GM19035 (cell line): Measurements from ENCODE around the gene SPATA18.
A peak's percentile ranks its signal among the peaks of the same experiment; 100 is the strongest.

Source experiments
- ATAC-seq: cut with Tn5 transposase; IDR thresholded peaks from one replicate; pipeline ENCODE4 v1.9.1; 2021; ENCODE audit not compliant: unreplicated experiment

The SPATA18 gene, protein sequence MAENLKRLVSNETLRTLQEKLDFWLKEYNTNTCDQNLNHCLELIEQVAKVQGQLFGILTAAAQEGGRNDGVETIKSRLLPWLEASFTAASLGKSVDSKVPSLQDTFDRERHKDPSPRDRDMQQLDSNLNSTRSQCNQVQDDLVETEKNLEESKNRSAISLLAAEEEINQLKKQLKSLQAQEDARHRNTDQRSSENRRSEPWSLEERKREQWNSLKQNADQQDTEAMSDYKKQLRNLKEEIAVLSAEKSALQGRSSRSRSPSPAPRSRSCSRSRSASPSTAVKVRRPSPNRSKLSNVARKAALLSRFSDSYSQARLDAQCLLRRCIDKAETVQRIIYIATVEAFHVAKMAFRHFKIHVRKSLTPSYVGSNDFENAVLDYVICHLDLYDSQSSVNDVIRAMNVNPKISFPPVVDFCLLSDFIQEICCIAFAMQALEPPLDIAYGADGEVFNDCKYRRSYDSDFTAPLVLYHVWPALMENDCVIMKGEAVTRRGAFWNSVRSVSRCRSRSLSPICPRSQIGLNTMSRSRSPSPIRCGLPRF

DNA sequence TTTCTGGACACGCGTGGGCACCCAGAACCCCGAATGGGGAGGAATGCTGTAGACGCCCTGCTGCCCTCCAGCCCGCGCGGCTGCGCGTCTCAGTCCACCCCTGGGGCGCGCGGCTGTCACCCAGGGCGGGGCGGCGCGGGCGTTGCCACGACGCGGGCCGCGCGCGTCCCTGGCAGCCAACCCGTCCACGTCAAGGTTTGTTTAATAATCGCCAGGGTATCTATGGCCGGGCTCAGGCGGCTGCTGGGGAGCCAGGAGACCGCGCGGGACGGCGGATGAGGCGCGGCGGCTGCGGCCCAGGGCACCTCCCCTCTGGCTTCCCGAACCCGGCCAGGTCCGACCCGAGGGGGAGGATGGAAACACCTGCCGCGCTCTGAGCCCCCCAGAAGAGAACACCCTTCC lies at the start of gene SPATA18:
Gene SPATA18 (plus strand): TSS at position 92 of the 402 bp plus-strand sequence. CDS start 401 bp downstream, outside the sequence.
- peak; percentile 44 for ATAC-seq

DNA sequence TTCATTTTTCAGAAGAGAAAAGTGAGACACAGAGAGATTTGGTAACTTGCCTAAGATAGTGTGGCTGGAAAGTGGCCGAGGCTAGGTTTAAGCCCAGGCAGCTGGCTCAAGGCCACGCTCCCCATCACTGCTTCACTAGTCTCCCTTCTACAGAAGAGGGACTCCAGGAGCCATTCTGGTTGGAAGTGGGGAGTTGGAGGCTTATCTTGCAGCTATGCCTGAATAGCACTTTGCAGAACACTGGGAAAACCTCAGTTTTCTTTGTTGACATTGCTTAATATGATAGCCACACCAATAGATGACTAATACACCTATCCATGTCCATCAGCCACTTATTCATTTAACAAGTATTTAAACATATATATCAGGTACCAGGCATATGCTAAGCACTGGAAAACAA lies 49.5 kb upstream of the SPATA18 start:
- no peak for ATAC-seq

DNA sequence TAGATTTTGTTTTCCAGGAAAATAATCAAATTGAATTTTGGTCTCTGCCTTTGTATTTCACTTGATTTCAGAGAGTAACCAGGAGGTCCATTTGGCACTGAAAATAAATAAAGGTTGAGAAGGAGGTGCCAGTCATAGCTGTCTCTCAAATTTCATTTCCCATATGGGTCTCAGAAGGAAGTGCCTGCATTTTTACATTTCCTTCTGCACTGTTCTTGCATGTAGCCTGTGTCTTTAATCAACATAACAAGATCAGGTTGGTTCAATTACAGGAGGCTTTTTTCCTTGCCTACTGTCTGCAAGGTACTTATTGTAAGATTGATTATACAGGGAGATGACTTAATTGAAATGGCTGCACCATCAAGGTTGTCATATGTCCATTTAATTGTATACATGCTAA lies 46.7 kb upstream of the SPATA18 start:
- no peak for ATAC-seq

DNA sequence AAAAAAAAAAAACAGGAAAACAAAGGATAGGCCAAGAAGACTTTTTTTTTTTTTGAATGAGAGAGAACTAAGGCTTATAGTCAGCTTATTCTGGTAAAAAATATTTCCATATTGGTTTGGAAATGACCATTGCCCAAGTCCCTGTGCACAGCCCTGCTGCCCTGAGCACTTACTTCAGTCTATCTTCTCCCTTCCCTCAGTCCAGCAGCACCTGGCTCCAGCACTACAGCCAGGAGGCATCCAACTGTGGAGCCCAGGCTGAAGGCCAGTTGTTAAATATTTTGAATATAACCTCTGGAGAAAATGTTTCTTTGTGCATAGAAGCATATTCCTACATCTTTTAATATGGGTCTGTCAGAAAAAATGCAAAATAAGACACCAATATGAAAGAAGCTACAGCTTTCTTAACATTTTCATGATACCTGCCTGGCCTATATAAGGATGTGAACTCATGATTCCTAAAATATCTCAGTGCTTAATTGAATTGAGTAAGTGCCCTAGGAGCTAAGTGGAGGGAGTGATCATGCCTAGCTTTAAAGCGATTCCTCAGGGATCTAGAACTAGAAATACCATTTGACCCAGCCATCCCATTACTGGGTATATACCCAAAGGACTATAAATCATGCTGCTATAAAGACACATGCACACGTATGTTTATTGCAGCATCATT lies 45.4 kb upstream of the SPATA18 start:
- no peak for ATAC-seq

DNA sequence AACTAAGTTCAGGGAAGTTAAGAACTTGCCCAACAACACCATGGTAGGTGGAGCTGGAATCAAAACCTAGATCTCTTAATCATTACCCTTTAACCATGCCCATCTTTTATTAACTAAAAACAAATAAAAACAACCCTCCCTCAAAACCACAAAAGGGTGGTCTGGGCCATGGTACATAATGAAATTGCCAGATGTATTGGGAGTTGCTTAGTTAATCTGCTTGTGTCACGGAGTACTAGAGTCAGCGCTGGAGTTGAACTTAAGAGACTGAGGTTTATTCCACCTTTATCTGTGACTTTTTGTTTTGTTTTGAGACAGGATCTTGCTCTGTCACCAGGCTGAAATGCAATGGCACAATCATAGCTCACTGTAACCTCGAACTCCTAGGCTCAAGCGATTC lies 44.2 kb upstream of the SPATA18 start:
- ATAC-seq, result no peak

DNA sequence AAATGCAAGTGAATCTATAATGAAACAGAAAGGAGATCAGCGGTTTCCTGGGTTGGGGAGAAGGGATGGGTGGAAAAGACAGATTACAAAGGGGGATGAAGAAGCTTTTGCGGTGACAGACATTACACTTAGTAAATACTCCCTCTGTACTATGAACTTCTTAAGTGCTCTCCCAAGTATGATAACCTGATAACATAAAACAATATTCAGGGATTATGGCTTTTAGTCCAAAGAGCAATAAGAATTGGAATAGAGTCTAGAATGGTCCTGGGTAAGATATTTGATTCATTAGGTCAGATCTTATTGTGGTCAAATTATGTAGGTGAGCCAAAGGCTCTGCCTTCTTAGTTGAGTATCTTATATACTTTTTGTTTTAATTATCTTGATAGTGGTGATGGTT lies 40.1 kb upstream of the SPATA18 start:
- ATAC-seq, result no peak

DNA sequence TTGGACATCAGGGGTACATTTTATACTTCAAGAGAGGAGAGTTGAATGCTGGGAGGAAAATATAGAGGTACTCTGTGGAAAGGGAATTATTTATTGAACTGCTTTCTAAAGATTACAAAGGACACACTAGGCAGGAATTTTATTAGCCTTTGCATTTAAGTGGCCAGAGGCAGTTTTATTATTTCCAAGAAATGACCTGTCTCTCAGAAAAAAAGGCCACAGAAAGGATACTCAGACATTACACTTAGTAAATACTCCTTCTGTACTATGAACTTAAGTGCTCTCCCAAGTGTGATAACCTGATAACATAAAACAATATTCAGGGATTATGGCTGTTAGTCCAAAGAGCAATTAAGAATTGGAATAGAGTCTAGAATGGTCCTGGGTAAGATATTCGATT lies 38.5 kb upstream of the SPATA18 start:
- no peak for ATAC-seq

DNA sequence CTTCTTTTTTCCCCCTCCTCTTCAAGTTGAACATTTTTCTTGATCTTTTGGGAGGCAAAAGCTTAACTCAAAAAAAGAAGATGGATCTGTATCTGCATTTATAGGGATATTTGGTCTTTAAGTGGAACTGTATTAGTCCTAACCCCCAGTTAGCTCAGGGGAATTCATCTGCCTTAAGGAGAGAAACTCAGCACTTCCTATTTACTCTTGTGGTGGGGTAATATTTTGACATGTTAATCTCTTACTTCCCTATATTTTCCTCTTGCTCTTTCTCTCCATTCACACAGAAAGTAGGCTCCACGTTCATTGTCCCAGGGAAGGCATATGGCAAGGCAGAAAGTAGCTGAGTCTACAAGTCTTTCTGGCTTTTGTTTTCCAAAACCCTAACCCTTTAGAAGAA lies 36.2 kb upstream of the SPATA18 start:
- no peak for ATAC-seq

DNA sequence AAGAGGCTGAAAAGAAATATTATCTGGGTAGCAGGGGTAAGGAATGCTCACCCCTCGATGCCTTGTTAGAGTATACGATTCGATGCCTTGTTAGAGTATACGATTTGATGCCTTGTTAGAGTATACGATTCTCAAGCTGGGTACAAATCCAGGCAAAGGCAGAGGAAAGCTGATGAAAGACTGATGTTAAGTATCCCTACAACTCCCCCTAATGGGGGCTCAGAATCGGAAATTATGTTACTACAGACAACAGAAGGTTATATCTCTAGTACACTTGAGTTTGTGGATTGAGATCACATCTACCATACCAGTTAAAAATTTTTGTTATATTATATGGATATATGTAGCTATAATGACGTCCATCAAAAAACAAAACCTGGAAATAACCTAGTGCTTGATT lies 35.7 kb upstream of the SPATA18 start:
- ATAC-seq, result no peak

DNA sequence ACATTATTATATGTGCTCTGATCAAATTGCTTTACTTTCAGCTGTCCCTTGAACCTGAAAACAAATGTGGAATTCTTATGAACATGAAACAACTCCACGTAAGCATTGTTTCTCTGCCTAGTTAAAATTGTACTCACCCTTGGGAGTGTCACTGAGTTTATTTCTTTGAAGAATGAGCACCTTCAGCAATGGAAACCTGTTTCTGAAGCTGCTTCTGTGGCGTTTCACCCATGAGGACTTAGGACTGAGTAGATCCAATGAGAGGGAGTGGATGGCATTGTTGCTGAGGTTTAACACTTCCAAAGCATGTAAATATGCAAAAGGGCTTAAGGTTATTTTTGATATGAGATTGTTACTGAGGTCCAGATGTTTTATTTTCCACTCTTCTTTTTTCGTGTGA lies 34.1 kb upstream of the SPATA18 start:
- ATAC-seq, result no peak

DNA sequence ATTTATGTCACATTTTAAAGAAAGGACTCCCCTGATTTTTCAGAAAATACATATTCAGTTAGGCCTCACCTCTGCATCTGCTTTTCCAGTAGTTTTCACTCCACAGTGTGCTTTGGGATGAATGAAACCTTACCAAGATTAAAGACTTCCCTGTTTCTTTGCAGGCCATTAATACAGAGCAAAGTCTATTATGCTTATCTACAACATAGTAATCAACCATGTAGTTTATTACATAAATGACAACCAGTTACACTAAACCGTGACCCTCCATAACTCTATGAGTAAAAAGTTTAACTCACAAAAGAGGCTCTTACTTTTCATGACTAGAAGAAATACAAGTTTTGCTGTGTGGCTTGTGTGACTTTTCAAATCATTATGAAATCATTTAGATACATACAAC lies 33.3 kb upstream of the SPATA18 start:
- ATAC-seq, result no peak

DNA sequence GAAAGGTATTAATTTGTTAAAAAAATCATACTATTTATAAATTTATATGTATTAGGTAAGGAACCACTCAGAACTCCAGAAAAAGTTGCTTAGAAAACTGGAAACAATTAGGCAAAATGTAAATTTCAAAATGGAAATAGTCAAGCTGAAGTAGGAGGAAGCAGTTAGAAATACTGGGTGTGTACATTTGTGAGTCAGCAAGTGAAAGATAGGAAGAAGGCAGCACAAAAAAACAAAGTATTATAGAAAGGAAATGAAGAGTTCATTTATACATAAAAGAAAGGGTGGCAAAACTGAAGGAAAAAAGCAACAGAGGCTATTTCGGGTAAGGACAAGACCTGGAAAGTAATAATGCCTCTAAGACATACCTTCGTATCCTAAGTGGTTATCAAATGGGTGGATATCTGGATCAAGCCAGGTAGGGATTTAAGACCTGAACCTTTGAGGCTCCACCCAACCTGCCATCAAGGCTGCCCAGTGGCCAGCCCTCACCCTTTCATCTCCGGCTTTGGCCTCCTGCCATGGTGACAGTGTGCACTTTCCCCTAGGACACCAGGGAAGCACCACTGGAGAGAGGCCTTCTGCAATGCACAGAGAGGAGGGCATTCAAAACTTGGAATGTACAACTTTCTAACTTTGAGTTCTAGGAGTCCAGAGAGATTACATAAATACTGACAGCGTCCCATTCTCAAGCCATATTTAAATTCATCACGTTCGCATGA lies 31.0 kb upstream of the SPATA18 start, which contains the start of gene LRRC66:
Gene LRRC66 (minus strand): TSS at position 428 of the 722 bp plus-strand sequence. CDS start 2,750 bp downstream, outside the sequence.
- ATAC-seq, result no peak

DNA sequence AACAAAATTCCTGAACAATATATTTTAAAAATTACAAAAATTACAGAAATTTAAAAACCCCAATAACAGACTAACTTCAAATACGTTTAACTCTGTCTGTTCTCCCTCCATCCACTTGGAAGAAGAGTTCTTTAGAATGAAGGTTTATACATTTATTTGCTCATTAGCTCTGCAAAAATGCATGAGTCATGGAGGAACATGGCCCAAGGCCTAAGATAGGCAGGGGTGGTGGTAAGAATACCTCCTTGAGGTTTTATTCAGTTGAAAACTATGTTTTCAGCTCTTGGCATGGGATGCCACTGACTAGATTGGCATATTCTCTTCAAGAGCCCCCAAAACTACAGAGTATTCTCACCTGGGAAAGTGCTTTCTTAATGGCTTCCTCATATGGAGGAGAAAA lies 22.1 kb upstream of the SPATA18 start:
- no peak for ATAC-seq

DNA sequence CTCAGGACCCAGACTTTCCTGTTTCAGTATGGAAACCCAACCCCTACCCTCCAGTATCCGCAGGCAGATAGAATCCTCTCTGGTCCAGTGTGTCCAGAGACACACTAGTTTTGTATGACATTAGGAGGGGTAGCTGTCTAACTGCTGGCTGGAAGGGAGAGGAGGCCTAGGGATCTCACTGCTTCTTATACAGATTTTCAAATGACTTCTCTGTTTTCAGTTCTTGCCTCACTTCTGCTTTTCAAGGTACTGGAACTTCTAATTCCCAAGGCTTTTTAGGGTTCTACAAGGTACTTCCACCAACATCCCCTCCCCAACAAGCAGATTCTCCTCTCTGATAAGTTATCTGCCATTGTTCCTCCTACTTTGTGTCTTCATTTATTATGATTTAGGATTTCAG lies 19.1 kb upstream of the SPATA18 start:
- ATAC-seq, result no peak

DNA sequence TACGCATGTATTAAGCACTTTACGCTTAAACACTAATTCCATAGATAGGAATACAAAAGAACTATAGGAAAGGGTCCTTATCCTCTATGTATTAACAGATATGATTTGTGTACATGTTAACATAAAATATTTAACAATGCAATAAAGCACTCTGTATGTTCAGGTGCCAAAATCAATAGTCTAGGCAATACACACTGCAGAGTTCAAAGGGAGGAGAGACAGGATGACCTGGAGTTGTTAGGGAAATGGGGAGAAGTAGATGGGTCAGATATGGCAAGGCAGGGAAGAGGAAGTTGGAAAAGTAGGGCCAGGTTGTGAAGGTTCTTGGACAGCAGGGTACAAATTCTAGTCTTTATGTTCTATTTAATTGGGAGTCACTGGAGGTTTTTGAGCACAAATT lies 15.9 kb upstream of the SPATA18 start:
- ATAC-seq, result no peak

DNA sequence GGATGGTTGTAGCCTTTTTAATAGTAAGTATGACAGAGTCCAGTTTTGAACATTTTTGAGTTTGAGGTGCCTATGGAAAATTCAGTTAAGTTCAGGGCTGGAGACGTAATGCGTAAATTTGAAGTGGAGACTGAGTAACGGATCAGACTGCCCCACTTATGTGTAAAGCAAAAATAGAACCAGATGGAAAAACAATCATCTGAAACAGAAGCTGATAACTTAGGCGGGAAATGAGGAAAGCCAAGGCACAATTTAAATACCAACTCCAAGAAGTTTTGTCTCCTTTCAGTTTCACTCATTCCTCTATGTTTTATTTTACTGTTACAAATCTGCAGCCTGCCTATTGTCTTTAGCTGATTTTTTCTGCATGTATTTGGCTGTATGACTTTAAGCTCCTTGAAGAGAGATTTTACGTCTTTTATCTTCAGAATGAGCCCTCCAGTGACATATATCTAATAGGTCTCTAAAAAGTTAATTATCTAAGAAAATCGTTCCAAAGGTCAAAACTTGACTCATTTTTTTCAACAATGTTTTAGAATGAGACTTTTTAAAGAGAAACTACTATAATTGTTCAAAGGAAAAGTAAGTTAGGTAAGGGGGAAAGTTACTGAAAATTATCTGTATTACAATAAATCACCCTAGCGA lies 14.1 kb upstream of the SPATA18 start:
- no peak for ATAC-seq

DNA sequence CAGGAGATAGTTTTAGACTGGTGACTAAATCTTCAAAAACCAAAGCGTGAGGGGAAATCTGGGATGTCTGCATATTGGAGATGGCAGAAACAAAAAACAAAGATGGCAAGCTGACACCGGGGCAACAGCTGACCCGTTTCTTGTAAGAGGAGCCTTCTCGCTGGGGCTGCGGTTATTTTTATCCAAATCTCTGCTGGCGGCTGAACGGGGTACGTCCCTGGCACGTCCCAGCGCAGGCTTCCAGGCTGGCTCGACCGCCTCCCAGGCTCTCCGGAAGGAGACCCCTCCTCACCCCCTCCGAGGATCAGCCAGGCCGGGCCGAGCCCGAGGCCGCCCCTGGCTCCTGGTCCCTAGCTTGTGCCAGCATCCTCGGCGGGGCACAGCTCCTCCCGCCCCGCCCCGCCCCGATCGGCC lies 13.4 kb upstream of the SPATA18 start:
- peak; percentile 58 for ATAC-seq

DNA sequence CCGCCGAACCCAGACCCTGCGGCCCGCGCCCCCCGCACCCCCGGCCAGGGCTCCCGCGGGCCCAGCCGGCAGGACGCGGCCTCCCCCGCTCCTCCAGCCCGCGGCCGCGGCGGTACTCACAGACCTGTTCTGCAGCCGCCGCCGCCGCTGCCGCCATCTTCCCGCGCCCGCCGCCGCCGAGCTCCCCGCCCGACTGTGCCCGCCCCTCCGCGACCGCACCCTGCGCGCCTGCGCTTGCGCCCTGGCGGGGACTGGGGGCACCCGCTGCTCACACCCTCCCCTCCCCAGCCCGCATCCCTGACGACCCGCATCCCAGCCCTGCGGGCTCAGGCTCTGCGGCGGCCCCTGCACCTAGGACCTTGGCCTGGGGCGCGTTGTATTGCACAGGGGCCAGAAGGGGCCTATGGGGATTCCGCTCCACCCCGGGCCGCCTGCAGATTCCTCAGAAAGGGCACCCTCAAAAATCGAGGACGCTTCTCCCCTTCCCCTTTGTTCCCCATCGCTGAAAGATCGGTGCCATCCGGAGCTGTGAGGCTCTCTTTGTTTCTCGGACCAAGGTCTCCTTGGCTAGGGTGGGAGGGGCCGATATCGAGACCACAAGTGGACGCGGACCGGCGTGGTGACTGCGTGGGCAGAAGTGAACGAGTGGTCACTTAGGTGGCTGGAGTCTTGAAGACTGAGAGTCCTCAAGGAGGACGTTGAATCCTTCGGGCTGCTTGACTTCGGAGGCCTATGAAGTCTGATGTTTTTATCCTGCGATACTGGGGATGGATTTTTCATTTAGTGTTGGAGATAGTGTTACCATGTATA lies 12.8 kb upstream of the SPATA18 start, which contains the start of gene SGCB:
Gene SGCB (minus strand): TSS at position 197 of the 810 bp plus-strand sequence. CDS start 40 bp downstream, at position 157.
- ATAC-seq, result peak; percentile 95

DNA sequence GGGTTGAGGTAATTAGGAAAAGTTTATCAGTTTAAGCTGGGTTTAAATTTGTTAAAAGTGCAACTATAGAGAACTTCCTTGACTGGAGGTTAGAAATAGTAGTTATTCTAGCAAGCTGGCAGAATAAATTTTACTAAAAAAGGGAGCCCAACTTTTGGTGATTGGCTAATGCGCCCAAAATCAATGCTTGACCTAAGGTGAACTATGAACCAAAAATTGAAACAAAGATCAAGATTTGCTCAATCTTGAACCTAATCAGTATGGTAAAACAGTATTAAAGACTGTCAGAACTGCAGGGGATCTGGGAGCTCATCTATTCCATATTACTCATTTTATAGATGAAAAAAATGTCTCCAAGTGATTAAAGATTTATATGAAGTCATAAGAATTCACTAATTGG lies 6.1 kb upstream of the SPATA18 start:
- no peak for ATAC-seq

DNA sequence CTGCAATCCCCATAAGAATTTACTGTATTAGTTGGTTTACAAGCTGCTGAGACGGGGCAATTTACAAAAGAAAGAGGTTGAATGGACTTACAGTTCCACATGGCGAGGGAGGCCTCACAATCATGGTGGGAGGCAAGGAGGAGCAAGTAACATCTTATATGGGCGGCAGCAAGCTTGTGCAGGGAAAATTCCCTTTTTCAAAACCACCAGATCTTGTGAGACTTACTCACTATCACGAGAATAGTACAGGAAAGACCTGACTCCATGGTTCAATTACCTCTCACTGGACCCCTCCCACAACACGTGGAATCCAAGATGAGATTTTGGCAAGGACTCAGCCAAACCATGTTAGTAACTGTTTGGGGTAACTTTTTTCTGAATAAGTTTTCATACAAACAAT lies 1.8 kb upstream of the SPATA18 start:
- ATAC-seq, result no peak
